Tibial nerve (tissue), 3 donors: ENCODE measurements around the gene TMIGD2.
"Not testable (repeated sequence)": the region's sequence is repeated elsewhere in the genome, so short reads cannot be mapped to it uniquely, and the experiment has no call there.

Experiments used
- CTCF ChIP-seq, 5 experiments: fragments of 200-600 bp in 3 of 5; fragments of 450-650 bp in 2 of 5; sonication (generic) in 3 of 5; IDR thresholded peaks; one replicate each; pipeline ENCODE4 v1.5.1; 2016 to 2019; ENCODE audit warnings: antibody characterized with exemption in 5 of 5, mild to moderate bottlenecking in 3 of 5, moderate library complexity in 2 of 5
- POLR2A ChIP-seq, 2 donors: fragments of 450-650 bp; IDR thresholded peaks; one replicate each; pipeline ENCODE4 v1.6.1; 2017; ENCODE audit warnings: antibody characterized with exemption in 2 of 2, mild to moderate bottlenecking in 2 of 2, moderate library complexity in 2 of 2

DNA sequence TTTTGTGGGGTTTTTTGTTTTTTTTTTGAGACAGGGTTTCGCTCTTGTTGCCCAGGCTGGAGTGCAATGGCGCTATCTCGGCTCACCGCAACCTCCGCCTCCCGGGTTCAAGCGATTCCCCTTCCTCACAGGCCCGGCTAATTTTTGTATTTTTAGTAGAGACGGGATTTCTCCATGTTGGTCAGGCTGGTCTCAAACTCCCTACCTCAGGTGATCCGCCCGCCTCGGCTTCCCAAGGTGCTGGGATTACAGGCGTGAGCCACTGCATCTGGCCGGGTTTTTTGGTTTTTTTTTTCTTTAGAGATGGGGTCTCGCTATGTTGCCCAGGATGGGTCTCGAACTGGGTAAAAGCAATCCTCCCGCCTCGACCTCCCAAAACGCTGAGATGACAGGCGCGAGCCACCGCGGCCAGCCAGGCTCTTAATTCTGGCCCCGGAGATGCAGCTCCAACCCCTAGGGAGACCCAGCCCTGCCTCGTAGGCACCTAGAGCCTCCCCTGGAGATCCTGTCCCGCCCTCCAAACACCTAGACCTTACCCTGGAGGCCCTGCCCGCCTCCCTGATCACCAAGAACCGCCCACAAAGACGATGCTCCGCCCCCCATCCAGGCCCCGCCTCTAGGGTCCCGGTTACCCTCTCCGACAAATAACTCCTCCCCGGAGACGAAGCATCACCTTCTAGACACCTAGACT, 26.9 kb upstream of the TMIGD2 start:
- TF ChIP-seq CTCF, POLR2A (IDR thresholded peaks at IDR 0.05): not testable (repeated sequence)
